Metanephros (tissue), 1 donor: ENCODE measurements around the gene XRCC5. TPM values are rescaled to one million over a fixed set of nuclear protein-coding genes. Genes with fewer than 3 reads are reported as not detected.

Experiments
- total RNA-seq: library from RNA; depleted of rRNA; stranded (reverse); fragments of >200 nt; gene quantifications from one replicate; pipeline ENCODE4 v1.2.3, GENCODE V29; 2014

The XRCC5 gene
- 215 TPM for total RNA-seq

GRCh38 chr2:216108967-216109921 lies at the start of gene XRCC5:
Gene XRCC5, plus strand, starts transcription at chr2:216109348. Its CDS starts 89 bp downstream, at chr2:216109437.

GRCh38 chr2:216081487-216082116 lies 27.5 kb upstream of the XRCC5 start, which contains the start of the genes PECR and TMEM169:
Gene PECR, minus strand, starts transcription at chr2:216081809. Its CDS starts 68 bp downstream, at chr2:216081741.
Gene TMEM169, plus strand, starts transcription at chr2:216081919. Its CDS starts 14,045 bp downstream, at chr2:216095964.

Other genes starting within 250 kb of the XRCC5 start
- gene MREG, start 95.8 kb upstream of the XRCC5 start, total RNA-seq, result 4.7 TPM
- gene PECR, start 27.5 kb upstream of the XRCC5 start, total RNA-seq, result 41.8 TPM
- gene TMEM169, start 27.4 kb upstream of the XRCC5 start, total RNA-seq, result 4.3 TPM